Chondrocyte (in vitro differentiated cells): ENCODE data around the gene ELMO1. TPM values are rescaled to one million over a fixed set of nuclear protein-coding genes. Genes with fewer than 3 reads are reported as not detected.

Source experiments
- DNase-seq: peaks from one replicate; pipeline ENCODE4 v3.0.0; 2021; ENCODE audit warnings: mixed read lengths, low spot score
- H3K27ac Mint-ChIP-seq: one replicate; pipeline ENCODE4 v1.8.0; 2021; ENCODE audit warnings: mild to moderate bottlenecking, moderate library complexity, mixed read lengths; ENCODE audit not compliant: unreplicated experiment
- H3K27me3 Mint-ChIP-seq: 2 replicates; pipeline ENCODE4 v1.8.0; 2021; ENCODE audit warnings: low read depth, mixed read lengths
- H3K36me3 Mint-ChIP-seq: 2 replicates; pipeline ENCODE4 v1.8.0; 2021; ENCODE audit warnings: low read depth, mixed read lengths
- H3K4me1 Mint-ChIP-seq: 2 replicates; pipeline ENCODE4 v1.8.0; 2021; ENCODE audit warnings: low read depth, mild to moderate bottlenecking, mixed read lengths
- H3K4me3 Mint-ChIP-seq: one replicate; pipeline ENCODE4 v1.8.0; 2021; ENCODE audit warnings: mild to moderate bottlenecking, moderate library complexity, mixed read lengths; ENCODE audit not compliant: unreplicated experiment
- H3K9me3 Mint-ChIP-seq: 2 replicates; pipeline ENCODE4 v1.8.0; 2021; ENCODE audit warnings: low read depth, mixed read lengths
- CTCF ChIP-seq: fragments of 200-600 bp; sonication (generic); IDR thresholded peaks from 2 replicates; pipeline ENCODE4 v1.5.0; 2021; ENCODE audit warnings: antibody characterized with exemption, mild to moderate bottlenecking, moderate library complexity
- total RNA-seq: library from RNA; stranded (reverse); gene quantifications from 3 replicates; pipeline ENCODE4 v1.2.1, GENCODE V29; 2021

Gene ELMO1
- total RNA-seq, 1 donor from 2014 or later, result 0.42 TPM

- no peaks in the 10 kb centered on the region for H3K4me1 Mint-ChIP-seq
- H3K27ac Mint-ChIP-seq, result no peak overlapping the region
- H3K4me3 Mint-ChIP-seq, result no peak overlapping the region
- H3K9me3 Mint-ChIP-seq, result no peaks in the 10 kb centered on the region
- H3K36me3 Mint-ChIP-seq, result no peaks in the 10 kb centered on the region
- no peak for TF ChIP-seq CTCF
- DNase-seq, result no peak
- peaks cover 28% of the 10 kb centered on the region for H3K27me3 Mint-ChIP-seq
Measured at GRCh38 chr7:37365405-37365804, 83.3 kb downstream of the ELMO1 start.

DNA sequence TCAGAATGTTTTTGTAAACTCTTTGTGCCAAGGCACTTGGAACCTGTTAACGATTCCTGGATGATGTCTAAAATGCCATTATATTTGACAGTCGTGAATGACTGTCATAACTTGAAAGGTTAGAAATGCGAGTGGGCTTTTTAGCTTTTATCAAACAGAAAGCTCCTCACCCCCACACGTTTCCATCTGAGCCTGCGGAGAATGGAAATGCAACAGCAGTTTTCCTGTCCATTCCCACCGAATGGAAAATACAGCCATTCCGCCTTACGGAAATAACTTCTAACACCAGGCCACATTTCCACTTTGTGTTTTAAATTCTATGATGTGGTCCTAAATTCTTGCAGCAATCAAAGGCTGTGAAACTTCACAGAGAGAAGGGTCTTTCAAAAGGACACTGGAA lies 83.8 kb downstream of the ELMO1 start:
- Mint-ChIP-seq H3K4me1 (peaks cover 4% of the 10 kb centered on the region), H3K27me3 (peaks cover 22% of the 10 kb centered on the region), H3K36me3 (no peaks in the 10 kb centered on the region), H3K9me3 (no peaks in the 10 kb centered on the region), H3K4me3 (no peak overlapping the region), H3K27ac (no peak overlapping the region)
- no peak for TF ChIP-seq CTCF
- no peak for DNase-seq

DNA sequence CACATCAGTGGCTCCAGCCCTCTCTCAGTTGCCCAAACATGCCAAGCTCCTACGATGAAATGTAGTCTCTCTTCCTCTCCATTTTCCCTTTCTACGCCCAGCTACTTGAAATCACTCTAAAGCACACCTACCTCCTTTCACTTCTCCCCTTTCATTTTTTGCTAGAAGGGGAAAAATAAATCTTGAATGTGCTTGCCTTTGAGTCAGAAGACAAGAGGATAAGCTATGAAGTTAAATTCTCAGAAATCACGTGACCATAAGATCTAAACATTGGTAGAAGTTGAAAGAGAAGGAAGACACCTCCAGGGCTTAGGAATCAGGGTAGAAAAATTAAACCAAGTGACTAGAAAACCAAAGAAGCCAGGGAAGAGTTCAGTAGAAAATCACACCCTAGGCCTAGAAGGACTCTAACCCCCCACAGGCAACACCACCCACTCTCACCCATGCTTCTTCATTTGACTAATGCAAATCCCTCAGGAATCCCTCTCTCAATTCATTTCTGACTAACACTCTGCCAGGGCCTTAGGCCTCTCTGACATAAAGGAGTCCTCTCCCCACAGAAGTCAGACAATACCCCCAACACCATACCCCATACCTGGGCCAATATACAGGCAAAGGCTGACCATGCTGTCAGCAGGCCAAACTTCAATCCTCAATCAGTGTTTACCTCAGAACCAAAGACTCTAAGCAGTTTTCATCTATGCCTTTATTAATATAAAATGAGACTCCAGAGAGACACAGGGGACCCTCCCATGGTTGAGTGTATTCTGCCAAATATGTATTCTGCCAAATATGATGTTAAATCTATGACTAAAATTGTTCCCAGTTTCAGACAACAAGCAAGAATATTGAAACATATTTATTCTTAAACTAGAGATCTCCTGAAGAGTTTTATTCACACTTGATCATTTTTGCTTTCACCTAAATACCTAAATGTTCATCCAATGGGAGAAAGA lies 84.8 kb downstream of the ELMO1 start:
- H3K27ac Mint-ChIP-seq, result no peak overlapping the region
- no peaks in the 10 kb centered on the region for H3K36me3 Mint-ChIP-seq
- H3K9me3 Mint-ChIP-seq, result no peaks in the 10 kb centered on the region
- no peak for DNase-seq
- no peak overlapping the region for H3K4me3 Mint-ChIP-seq
- peaks cover 16% of the 10 kb centered on the region for H3K27me3 Mint-ChIP-seq
- peaks cover 6% of the 10 kb centered on the region for H3K4me1 Mint-ChIP-seq
- TF ChIP-seq CTCF, result no peak

DNA sequence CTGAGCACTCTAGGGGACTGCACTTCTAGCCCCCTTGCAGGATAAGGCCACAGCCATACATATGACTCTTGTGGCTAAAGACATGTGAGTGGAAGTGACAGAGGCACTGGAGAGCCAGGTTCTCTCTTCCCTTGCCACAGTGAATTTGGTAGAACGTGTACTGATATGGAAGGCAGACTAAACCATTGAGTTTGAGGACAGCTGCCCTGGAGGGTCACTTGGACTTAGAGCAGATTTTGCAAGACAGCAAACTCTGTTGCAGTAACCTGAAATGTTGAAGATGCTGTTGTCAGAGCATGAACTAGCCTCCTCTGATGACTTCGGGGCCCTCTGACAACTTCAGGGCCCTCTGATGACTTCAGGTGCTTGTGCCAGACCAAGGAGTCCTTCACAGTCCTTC lies 85.9 kb downstream of the ELMO1 start:
- H3K27ac Mint-ChIP-seq, result no peak overlapping the region
- H3K36me3 Mint-ChIP-seq, result no peaks in the 10 kb centered on the region
- no peak for TF ChIP-seq CTCF
- H3K4me3 Mint-ChIP-seq, result no peak overlapping the region
- no peaks in the 10 kb centered on the region for H3K9me3 Mint-ChIP-seq
- no peak for DNase-seq
- H3K27me3 Mint-ChIP-seq, result peaks cover 11% of the 10 kb centered on the region
- peaks cover 6% of the 10 kb centered on the region for H3K4me1 Mint-ChIP-seq

GRCh38 chr7:37360484-37360883 lies 88.2 kb downstream of the ELMO1 start:
- no peaks in the 10 kb centered on the region for H3K9me3 Mint-ChIP-seq
- no peaks in the 10 kb centered on the region for H3K36me3 Mint-ChIP-seq
- H3K27ac Mint-ChIP-seq, result no peak overlapping the region
- no peak for TF ChIP-seq CTCF
- H3K4me1 Mint-ChIP-seq, result peaks cover 6% of the 10 kb centered on the region
- peaks cover 2% of the 10 kb centered on the region for H3K27me3 Mint-ChIP-seq
- DNase-seq, result no peak
- no peak overlapping the region for H3K4me3 Mint-ChIP-seq
